GM19193 (cell line): Measurements from ENCODE around the gene DAB2.

ENCODE experiments used
- POLR2A ChIP-seq: IDR thresholded peaks from 4 replicates; pipeline ENCODE4 v1.6.1; 2011; ENCODE audit not compliant: insufficient read depth, insufficient read length; ENCODE audit errors: extremely low read depth

DAB2 gene

DNA sequence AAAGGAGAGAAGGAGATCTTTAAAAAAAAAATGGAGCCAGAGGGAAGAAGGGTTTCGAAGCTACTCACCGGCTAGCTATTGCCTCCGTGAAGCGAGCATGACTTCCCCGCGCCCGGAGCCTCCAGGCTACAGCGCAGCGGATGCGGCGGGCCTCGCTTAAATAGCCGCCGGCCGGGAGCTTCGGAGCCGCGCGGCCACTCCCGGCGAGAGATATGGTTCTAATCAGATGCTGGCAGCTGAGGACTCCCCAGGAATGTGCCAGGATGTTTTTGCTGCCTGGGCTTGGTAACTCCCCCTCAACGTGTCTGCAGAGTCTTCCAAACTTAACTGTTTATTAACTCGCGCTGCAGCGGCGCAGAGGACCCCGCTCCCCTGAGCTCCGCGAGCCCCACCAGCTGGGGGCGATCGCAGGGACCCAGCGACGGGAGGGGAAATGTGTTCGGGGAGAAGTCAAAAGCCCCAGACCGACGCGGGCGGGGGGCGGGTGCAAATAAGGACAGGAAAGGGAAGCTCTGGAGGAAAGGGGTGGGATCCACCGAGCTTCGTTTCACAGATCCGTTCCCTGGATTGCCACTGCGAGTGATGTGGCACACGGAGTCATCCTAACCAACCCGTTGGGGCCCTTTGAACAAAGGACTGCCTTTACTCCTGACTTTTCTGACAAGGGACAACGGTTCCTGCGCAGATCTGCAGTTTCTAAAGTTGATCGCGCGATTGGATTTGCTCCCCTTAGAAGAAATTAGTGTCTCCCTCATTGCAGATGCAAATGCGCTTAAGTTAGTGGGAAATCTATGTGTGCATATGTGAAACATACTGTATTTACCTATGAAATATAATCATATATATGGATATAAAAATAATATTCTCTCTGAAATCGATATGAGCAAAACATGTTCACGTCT is at the start of gene DAB2:
Gene DAB2 (minus strand): TSS at position 245 of the 902 bp plus-strand sequence. CDS start 30,660 bp downstream, outside the sequence.
- no peak for TF ChIP-seq POLR2A

DNA sequence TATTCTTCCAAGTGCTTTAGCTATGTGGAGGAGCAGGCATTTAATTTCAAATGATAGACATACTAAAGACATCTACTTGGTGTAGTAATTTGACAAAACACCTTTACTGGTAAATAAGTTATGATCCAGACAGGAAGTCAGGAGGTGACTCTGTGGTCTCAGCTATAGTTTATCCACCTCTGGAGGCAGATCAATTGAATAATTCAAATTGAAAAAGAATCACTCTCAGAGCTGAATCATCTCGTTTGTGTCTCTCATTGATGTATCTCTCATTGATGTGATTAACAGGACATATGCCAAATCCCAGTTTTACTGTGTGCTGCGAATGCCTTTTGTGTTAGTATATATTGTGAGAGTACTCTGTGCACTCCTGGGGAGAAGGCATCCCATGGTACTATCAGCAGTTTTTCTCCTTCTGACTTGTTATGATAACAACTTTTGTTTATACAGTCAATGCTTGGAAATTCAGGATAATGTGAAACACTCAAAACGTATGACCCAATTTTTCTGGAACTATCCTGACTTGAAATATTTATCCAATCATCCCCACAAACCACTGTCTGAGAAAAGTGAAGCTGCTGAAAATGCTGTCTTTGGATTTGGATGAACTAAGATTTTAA is 48.5 kb upstream of the DAB2 start:
- no peak for TF ChIP-seq POLR2A

DNA sequence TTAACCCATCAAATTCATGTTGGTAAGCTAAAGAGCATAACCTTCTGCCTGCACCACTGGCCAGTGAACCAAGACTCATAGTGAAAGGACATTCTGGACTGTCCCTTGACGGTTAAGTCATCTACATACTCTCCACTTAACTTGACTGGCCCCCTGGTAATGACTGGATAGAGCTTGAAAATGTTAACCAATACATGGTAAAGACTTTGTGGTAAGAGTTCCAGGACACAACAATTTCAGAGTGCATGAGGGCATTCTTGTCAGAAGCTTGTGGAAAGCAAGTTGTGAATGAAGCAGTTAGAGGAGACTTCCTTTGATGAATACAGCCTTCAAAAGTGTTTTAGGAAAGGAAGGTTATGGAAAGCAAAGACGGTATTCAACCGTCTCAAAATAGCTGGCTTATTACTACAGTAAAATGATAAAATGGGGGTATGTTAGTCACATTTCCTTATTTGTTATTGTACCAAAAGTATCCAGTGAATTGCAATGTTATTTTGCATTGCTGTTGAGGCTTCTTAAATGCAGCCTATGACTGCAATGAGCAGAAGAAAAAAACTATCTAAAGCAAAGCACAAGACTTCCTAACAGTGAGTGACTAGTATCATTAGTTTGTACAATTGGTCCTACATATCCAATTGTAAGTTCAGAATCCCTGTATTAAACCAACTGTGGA is 47.2 kb upstream of the DAB2 start:
- TF ChIP-seq POLR2A = no peak

DNA sequence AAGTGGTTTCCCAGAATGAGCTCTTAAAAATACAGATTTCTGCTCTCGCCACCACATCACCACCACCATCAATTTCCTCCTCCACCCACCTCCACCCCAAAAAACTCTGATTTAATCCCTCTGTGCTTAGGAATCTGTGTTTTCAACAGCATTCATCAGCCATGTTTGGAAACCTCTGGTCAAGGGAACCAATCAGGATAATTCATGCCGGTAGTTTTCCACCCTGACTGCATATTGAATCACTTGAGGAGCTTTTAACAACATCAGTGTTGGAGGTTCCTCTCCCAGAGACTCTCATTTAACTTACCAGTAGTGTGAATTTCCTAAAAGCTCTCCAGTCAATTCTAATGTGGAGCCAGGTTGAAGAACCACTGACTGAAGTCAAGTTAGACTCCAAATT is 46.0 kb upstream of the DAB2 start:
- no peak for TF ChIP-seq POLR2A

DNA sequence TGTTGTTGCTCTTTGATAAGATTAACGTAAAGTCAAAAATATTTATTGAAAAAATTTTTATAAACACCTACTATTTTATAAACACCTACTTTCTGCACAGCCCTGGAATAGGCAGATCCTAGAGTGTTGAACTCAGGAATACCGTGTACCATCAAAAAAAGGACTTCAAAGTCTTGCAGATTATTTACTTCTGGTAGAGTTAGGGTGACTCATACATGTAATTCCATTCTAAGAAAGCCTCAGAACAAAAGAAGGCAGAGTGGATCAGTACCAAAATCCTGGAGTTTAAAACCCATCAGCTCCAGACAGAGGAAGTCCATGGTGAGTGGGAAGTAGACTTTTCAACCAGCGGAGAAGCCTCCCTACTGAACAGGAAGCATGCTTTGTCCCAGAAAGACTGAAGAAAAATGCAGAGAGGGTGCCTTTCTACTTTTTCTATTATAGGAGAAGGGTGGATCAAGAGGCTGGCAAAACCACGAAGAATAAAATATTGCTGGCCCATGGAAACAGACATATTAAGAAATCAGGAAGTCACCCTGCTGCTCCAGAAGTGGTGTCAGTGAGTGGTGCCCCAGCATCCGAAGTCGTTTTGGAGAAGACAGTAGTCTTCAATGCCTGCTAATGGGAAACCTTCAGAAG is 45.1 kb upstream of the DAB2 start:
- no peak for TF ChIP-seq POLR2A

DNA sequence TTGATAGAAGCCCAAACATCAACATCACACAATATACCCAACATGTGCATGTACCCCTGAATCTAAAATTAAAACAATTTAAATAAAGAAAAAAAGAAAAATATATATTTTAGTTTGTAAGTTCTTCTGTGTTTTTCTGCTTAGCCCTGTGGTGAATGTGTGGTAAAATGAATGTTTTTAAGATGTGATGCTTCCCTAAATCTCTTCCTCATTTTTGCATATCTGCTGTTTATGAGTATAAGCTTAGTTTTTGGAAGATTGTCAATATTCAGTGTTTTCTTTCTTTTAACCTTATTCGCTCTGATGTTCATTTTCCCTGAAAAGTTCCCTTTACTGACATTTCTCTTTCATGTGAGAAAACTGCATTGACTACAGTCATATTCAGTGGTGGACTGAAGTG is 44.4 kb upstream of the DAB2 start:
- no peak for TF ChIP-seq POLR2A

DNA sequence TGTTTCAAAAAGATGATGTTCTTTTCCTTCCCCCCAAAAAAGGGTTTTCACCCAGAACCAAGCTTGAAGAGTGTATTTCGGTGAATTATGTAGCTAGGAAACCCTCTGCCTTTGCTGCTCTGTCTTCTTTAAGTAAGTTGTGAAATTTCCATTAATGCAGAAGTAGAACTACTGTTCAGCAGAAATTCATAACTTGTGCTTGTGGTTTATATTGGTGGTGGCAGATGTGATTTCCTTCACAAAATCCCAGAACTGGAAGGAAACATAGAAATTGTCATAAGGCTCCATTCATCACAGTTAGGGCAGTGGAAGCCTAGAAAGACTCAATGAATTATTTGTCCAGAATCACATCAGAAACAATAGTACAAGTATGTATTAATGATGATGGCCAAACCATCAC is 42.1 kb upstream of the DAB2 start:
- no peak for TF ChIP-seq POLR2A

DNA sequence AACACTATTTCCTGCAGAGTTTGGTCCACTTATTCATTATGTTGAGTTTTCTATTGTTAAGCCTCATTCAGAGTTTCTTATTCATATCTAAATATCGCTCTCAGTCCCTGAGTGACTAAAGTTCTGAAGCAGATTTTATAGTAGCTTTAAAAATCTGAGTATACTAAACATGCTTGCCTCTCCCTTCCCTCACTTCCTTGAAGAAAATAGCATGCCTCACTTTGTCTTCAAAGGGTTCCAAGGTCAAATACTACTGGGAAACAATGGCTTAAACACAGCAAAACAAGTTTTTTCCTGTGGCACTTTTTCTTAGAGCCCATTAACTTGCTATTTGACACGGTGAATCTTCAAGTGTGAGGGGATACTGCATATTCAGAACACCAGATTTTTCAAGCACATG is 41.1 kb upstream of the DAB2 start:
- no peak for TF ChIP-seq POLR2A

DNA sequence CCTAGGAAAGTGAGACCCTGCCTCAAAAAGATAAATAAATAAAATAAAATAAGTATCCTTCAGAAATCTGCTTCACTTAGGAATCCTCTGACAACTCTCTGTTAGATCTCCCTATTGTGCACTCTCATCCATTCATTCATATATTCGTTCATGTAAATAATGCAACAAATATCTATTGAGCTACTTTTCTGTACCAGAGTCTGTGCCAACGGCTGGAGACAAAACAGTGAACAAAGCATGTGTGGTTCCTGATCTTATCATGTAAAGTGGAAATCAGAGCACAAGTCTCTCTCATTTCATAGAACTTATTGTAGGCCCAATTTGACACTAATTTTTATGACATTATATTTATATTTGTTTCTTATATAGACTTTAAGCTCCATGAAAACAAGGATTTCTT is 40.3 kb upstream of the DAB2 start:
- TF ChIP-seq POLR2A = no peak

DNA sequence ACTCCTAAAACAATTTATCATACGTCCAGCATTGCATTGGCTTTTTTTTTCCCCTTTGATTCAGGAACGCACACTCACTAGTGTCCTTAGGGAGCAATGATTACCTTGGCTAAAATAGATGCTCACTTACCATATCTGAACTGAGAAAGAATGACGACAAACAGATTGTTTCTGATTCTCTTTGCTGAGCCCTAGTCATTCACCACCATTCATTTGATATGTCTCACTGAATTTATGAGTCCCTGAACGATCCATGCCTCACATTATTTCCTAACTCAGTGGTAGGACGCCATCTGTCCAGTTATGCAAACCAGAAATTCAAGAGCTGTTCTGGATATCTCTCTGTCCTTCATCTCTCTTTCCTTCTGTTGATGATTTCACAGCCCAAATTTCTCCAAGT is 39.3 kb upstream of the DAB2 start:
- no peak for TF ChIP-seq POLR2A

DNA sequence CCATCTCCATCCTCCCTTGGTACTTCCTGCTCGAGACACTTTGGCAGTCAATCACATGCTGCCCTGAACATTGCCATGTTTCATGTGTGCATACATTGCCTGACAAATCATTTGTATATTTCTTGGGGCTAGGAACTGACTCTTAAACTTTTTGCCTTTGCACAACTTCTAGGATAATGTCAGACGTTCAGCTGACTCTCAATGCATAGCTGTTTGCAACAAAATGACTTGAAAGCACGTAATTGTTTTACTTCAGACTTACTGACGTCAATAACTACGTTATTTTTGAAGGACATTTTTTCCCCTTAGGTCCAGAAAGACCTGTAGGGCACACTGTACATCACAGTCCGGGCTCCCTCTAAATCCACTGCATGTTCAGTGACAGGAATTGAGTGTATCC is 37.4 kb upstream of the DAB2 start:
- no peak for TF ChIP-seq POLR2A

DNA sequence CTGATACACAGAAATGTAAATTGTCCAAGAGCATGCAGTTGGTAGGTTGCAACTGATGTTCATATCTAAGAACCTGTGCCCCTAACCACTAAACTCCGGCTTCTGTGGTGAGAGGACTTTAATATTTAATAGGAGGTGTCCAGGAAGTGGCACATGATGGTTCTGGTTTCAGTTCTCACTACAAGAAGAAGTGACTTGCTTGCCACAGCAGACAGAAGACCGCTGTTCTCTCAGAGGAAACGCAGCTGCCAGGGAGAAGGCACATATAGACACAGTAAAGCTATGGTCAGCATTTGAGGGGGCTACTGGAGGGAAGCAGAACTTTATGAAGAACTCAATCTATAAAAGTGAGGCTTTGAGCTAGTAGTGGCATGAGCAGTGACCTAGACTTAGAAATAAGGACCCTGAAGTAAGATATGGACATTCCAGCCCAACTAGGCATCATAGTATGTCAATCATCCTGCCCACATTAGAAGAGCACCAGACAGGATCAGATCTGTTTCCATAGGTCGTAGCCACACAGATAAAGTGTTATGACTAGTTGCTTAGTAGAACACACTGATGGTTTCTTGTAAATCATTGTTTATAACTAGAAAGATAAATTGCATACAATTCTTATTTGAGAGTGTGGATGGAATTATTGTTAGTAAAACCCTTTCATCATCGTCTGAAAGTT is 36.4 kb upstream of the DAB2 start:
- no peak for TF ChIP-seq POLR2A

DNA sequence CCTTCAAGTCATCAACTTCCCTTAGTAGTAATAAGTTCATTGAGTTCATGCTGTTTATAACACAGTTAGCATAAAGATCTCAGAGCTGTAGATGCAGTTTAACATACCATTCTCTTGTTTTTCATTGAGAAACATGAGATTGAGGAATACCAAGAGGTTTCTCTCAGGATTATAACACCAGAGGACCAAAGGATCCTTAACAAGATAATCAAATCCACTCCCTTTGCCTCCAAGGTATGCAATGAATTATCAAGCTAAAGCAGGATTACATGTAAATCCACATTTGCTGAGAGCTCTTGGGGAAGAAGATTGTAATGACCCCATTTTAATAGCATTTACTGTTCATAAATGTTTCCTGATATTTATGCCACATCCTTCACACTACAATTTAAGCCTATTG is 35.1 kb upstream of the DAB2 start:
- no peak for TF ChIP-seq POLR2A

DNA sequence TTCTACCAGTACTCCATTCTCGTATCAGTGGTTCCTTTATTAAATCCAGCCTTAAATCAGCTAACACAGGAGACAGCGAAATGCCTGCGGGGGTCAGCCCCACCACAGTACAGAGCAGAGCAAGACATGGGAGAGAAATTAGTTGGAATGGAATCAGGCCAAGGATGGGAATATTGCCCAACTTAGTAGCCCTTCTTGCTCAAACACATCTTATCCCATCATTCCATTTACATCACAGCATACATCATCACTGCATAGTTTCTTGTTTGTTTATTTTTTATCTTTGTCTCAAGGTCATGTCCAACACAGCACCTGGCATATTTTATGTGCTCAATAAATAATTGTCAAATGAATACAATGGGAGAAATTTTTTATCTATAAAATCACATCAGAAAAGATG is 34.3 kb upstream of the DAB2 start:
- no peak for TF ChIP-seq POLR2A

DNA sequence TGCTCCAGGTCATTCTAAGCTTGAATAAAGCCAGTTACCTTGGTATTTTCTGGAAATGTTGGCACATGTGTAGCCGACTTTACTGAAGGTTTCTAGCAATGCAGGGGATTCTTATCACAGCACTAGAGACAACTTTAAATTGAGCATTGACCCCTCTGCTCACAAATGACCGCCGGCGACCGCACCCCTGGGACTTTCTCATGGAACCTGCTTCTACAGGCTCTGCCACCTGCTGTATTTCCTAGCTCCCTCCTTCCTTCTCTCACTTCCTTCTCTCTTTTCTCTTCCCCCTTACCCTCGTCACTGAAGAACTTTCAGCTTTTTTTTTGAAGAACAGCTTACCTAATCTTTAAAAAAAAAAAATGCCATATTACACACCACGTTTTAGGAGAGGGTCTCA is 30.9 kb upstream of the DAB2 start:
- no peak for TF ChIP-seq POLR2A
